ENCODE results near the gene DHDH. TPM values are rescaled to one million over a fixed set of nuclear protein-coding genes. Genes with fewer than 3 reads are reported as not detected.
"Not testable (repeated sequence)": the region's sequence is repeated elsewhere in the genome, so short reads cannot be mapped to it uniquely, and the experiment has no call there.

DHDH gene
- total RNA-seq, 1 donor: not detected

DNA sequence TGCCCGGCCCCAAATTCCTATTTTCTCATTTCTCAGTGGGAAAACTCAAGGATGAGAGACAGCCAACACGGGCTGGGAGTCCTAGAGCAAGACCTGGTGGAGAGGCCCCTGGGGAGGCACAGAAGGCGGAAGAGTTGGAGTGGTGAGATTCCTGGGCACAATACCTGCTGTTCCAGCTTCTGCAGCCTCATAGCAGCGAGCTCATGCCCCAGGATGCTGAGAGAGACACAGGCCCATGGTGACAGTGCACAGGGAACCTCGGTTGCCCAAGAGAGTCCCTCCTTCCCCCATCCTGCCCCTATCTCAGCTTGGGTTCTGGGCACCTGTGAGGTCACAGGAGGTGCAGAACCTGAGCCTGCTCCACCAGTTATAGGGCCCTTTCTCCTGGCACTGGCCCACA is 36.3 kb upstream of the DHDH start:
- TF ChIP-seq, protein P1, sequence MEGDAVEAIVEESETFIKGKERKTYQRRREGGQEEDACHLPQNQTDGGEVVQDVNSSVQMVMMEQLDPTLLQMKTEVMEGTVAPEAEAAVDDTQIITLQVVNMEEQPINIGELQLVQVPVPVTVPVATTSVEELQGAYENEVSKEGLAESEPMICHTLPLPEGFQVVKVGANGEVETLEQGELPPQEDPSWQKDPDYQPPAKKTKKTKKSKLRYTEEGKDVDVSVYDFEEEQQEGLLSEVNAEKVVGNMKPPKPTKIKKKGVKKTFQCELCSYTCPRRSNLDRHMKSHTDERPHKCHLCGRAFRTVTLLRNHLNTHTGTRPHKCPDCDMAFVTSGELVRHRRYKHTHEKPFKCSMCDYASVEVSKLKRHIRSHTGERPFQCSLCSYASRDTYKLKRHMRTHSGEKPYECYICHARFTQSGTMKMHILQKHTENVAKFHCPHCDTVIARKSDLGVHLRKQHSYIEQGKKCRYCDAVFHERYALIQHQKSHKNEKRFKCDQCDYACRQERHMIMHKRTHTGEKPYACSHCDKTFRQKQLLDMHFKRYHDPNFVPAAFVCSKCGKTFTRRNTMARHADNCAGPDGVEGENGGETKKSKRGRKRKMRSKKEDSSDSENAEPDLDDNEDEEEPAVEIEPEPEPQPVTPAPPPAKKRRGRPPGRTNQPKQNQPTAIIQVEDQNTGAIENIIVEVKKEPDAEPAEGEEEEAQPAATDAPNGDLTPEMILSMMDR (IDR thresholded peaks at IDR 0.05; ENCODE audit: insufficient read depth, low read length): no peak
- no peak for DNase-seq (ENCODE audit: low read depth)
- H3K4me3 ChIP-seq (ENCODE audit: low read depth, low read length): no peak overlapping the region

DNA sequence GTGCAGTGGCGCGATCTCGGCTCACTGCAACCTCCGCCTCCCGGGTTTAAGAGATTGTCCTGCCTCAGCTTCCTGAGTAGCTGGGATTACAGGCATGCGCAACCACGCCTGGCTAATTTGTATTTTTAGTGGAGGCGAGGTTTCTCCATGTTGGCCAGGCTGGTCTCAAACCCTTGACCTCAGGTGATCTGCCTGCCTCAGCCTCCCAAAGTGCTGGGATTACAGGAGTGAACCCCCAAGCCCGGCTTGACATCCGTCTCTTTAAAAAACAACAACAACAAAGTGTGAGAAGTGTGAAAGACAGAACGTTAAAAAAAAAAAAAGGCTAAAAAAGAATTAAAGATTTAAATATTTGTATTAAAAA is 34.1 kb upstream of the DHDH start:
- DNase-seq (ENCODE audit: low read depth): not testable (repeated sequence)
- H3K4me3 ChIP-seq (ENCODE audit: low read depth, low read length): peak overlapping the region; percentile 53

DNA sequence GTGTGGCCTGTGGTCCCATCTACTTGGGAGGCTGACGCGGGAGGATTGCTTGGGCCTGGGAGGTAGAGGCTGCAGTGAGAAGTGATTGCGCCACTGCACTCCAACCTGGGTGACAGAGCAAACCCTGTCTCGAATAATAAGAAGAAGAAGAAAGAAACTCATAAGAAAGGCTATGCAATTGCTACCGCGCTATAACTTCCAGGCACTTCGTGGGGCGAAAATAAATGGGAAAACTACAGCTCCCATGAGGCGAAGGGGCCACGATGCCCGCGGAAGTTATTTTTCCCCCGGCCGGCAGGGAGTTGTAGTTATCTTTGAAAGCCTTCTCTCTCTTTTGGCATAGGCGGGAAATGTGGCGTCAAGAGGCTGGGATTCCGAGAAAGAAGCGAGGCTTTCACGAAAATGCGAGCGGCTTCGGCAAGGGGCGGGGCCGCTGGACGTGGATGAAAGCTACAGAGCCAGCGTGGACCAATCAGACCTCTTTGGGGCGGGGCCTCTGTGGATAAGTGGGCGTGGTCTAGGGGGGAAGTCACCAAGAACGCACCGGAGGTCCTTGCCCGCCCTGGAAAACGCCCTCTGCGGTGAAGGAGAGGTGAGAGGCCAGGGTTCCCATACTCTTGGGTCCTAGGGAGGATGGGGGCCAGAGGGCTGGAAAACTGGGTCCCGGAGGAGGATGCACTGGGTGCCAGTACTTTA is 33.6 kb upstream of the DHDH start, which contains the start of gene NUCB1:
Gene NUCB1 (plus strand): TSS at position 532 of the 696 bp plus-strand sequence. CDS start 485 bp downstream, outside the sequence.
- DNase-seq (ENCODE audit: low read depth): peak; percentile 99
- TF ChIP-seq, protein P1 (IDR thresholded peaks at IDR 0.05; ENCODE audit: insufficient read depth, low read length): peak; percentile 51
- H3K4me3 ChIP-seq (ENCODE audit: low read depth, low read length): peak within 1 kb of the TSS; percentile 95

DNA sequence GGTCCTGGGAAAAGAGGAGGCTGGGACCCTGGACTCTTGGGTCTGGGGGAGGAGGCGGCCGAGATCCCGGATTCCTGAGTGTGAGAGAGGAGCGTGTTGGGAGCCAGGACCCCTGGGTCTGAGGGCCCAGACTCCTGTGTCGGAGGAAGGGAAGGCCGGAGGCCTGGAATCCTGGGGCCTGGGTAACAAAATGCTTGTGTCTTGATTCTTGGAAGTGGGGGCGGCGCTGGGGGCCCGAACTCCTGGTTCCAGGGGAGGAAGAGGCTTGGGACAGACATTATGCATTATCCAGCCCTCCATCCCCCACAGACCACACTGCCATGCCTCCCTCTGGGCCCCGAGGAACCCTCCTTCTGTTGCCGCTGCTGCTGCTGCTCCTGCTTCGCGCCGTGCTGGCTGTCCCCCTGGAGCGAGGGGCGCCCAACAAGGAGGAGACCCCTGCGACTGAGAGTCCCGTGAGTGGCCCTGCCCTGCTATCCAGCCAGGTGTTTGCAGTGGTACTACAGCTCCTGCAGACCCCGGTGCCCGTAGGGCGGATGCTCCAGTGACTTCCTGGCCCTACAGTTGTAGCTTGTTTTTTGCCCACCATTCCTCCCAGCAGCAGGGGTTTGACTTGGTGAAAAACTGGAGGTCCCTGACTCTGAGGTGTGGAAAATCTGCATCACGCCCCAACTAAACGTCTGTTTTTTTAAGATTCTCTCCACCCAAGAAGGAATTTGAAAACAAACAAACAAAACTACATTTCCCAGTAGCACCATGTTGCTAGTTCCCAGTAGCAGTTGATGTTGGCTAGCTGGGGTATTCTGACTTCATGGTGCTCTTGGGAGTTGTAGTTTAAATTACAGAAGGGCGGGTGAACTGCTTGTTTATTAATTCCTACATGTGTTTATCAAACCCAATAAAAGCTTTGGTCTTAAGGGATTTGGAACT is 32.8 kb upstream of the DHDH start:
- peak; percentile 61 for DNase-seq (ENCODE audit: low read depth)
- TF ChIP-seq, protein P1 (IDR thresholded peaks at IDR 0.05; ENCODE audit: insufficient read depth, low read length): no peak
- peak overlapping the region; percentile 95 for H3K4me3 ChIP-seq (ENCODE audit: low read depth, low read length)

DNA sequence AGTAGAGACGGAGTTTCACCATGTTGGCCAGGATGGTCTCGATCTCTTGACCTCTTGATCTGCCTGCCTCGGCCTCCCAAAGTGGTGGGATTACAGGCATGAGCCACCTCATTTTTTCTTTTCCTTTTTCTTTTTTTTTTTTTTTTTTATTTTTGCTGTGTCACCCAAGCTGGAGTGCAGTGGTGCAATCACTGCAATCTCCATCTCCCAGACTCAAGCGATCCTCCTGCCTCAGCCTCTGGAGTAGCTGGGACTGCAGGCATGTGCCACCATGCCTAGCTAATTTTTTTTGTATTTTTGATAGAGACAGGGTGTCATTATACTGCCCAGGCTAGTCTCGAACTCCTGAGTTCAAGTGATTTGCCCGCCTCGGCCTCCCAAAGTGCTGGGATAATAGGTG is 31.2 kb upstream of the DHDH start:
- not testable (repeated sequence) for H3K4me3 ChIP-seq (ENCODE audit: low read depth, low read length); DNase-seq (ENCODE audit: low read depth)

DNA sequence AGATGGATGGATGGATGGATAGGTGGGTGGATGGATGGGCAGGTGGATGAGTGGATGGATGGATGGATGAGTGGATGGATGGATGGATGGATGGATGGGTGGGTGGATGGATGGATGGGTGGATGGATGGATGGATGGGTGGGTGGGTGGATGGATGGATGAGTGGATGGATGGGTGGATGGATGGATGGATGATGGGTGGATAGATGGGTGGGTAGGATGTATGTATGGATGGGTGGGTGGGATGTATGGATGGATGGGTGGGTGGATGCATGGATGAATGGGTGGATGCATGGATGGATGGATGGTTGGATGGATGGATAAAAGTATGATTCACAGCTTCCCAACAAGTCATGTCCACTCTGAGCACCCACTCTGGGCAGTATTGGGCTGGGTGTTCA is 29.7 kb upstream of the DHDH start:
- not testable (repeated sequence) for H3K4me3 ChIP-seq (ENCODE audit: low read depth, low read length); DNase-seq (ENCODE audit: low read depth)

DNA sequence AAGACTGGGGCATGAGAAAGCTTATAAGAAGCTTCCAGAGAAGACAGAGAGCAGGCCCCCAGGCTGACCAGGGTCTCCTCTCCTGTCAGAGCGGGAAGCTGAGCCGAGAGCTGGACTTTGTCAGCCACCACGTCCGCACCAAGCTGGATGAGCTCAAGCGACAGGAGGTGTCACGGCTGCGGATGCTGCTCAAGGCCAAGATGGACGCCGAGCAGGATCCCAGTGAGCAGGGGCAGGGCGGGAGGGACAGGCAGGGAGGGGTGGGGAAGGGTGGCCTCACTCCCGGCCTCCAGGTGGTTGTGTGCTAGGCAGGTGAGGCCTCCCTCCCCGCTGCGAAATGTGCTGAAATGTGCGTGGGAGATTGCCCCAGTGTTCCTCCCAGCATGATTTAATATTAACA is 27.8 kb upstream of the DHDH start:
- no peak overlapping the region for H3K4me3 ChIP-seq (ENCODE audit: low read depth, low read length)
- TF ChIP-seq, protein P1 (IDR thresholded peaks at IDR 0.05; ENCODE audit: insufficient read depth, low read length): no peak
- DNase-seq (ENCODE audit: low read depth): no peak

DNA sequence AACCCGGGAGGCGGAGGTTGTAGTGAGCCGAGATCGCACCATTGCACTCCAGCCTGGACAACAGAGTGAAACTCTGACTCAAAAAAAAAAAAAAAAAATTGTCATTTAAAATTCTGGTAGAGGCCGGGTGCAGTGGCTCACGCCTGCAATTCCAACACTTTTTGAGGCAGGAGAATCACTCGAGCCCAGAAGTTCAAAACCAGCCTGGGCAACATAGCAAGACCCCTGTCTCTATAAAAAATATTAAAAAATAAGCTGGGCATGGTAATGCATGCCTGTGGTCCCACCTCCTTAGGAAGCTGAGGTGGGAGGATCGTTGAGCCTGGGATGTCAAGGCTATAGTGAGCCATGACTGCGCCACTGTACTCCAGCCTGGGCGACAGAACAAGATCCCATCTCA is 27.2 kb upstream of the DHDH start:
- TF ChIP-seq, protein P1 (IDR thresholded peaks at IDR 0.05; ENCODE audit: insufficient read depth, low read length): no peak
- no peak overlapping the region for H3K4me3 ChIP-seq (ENCODE audit: low read depth, low read length)
- no peak for DNase-seq (ENCODE audit: low read depth)

Data from fibroblast of the aortic adventitia (primary cell).